Measurements from ENCODE around the gene SHISA3.

SHISA3 gene

DNA sequence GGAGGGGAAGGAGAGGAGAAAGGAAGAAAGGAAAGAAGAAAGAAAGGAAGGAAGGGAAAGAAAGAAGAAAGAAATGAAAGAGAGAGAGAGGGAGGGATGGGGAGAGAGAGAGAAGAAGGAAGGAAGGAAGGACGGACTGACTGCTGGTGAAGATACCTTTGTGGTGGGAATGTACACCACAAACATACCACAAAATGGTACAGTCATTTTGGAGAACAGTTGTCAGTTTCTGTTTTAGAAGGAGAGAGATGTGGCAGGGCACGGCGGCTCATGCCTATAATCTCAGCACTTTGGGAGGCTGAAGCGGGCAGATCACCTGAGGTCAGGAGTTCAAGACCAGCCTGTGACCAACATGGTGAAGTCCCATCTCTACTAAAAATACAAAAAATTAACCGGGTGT lies 40.0 kb upstream of the SHISA3 start:
- no peak for TF ChIP-seq BACH2 (CRISPR knock-in tag; IDR thresholded peaks at IDR 0.05; ENCODE audit: borderline replicate concordance)
- TF ChIP-seq CSDC2 (CRISPR knock-in tag; IDR thresholded peaks at IDR 0.05): no peak
- TF ChIP-seq OSR1 (CRISPR knock-in tag; IDR thresholded peaks at IDR 0.05): no peak
- no peak for TF ChIP-seq ZFP30 (CRISPR knock-in tag; IDR thresholded peaks at IDR 0.05)
- no peak for TF ChIP-seq ZFP3 (CRISPR knock-in tag; IDR thresholded peaks at IDR 0.05)
- TF ChIP-seq, protein P1, sequence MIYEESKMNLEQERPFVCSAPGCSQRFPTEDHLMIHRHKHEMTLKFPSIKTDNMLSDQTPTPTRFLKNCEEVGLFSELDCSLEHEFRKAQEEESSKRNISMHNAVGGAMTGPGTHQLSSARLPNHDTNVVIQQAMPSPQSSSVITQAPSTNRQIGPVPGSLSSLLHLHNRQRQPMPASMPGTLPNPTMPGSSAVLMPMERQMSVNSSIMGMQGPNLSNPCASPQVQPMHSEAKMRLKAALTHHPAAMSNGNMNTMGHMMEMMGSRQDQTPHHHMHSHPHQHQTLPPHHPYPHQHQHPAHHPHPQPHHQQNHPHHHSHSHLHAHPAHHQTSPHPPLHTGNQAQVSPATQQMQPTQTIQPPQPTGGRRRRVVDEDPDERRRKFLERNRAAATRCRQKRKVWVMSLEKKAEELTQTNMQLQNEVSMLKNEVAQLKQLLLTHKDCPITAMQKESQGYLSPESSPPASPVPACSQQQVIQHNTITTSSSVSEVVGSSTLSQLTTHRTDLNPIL (CRISPR knock-in tag; IDR thresholded peaks at IDR 0.05; ENCODE audit: low read depth): no peak
- no peak for TF ChIP-seq ISL1 (CRISPR knock-in tag; IDR thresholded peaks at IDR 0.05)
- TF ChIP-seq, protein P2, sequence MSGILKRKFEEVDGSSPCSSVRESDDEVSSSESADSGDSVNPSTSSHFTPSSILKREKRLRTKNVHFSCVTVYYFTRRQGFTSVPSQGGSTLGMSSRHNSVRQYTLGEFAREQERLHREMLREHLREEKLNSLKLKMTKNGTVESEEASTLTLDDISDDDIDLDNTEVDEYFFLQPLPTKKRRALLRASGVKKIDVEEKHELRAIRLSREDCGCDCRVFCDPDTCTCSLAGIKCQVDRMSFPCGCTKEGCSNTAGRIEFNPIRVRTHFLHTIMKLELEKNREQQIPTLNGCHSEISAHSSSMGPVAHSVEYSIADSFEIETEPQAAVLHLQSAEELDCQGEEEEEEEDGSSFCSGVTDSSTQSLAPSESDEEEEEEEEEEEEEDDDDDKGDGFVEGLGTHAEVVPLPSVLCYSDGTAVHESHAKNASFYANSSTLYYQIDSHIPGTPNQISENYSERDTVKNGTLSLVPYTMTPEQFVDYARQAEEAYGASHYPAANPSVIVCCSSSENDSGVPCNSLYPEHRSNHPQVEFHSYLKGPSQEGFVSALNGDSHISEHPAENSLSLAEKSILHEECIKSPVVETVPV (CRISPR knock-in tag; IDR thresholded peaks at IDR 0.05): no peak
- TF ChIP-seq, protein P3, sequence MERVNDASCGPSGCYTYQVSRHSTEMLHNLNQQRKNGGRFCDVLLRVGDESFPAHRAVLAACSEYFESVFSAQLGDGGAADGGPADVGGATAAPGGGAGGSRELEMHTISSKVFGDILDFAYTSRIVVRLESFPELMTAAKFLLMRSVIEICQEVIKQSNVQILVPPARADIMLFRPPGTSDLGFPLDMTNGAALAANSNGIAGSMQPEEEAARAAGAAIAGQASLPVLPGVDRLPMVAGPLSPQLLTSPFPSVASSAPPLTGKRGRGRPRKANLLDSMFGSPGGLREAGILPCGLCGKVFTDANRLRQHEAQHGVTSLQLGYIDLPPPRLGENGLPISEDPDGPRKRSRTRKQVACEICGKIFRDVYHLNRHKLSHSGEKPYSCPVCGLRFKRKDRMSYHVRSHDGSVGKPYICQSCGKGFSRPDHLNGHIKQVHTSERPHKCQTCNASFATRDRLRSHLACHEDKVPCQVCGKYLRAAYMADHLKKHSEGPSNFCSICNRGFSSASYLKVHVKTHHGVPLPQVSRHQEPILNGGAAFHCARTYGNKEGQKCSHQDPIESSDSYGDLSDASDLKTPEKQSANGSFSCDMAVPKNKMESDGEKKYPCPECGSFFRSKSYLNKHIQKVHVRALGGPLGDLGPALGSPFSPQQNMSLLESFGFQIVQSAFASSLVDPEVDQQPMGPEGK (CRISPR knock-in tag; IDR thresholded peaks at IDR 0.05; ENCODE audit: borderline replicate concordance): no peak
- no peak for TF ChIP-seq ARNTL (CRISPR knock-in tag; IDR thresholded peaks at IDR 0.05; ENCODE audit: borderline replicate concordance, low read depth)
- TF ChIP-seq TOX (CRISPR knock-in tag; IDR thresholded peaks at IDR 0.05; ENCODE audit: borderline replicate concordance): no peak
- TF ChIP-seq ZC3H10 (CRISPR knock-in tag; IDR thresholded peaks at IDR 0.05): no peak
- TF ChIP-seq, protein P4, sequence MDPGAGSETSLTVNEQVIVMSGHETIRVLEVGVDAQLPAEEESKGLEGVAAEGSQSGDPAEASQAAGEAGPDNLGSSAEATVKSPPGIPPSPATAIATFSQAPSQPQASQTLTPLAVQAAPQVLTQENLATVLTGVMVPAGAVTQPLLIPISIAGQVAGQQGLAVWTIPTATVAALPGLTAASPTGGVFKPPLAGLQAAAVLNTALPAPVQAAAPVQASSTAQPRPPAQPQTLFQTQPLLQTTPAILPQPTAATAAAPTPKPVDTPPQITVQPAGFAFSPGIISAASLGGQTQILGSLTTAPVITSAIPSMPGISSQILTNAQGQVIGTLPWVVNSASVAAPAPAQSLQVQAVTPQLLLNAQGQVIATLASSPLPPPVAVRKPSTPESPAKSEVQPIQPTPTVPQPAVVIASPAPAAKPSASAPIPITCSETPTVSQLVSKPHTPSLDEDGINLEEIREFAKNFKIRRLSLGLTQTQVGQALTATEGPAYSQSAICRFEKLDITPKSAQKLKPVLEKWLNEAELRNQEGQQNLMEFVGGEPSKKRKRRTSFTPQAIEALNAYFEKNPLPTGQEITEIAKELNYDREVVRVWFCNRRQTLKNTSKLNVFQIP (CRISPR knock-in tag; IDR thresholded peaks at IDR 0.05; ENCODE audit: borderline replicate concordance, low read depth): no peak
- no peak for TF ChIP-seq RARB (CRISPR knock-in tag; IDR thresholded peaks at IDR 0.05)
- TF ChIP-seq, protein P5, sequence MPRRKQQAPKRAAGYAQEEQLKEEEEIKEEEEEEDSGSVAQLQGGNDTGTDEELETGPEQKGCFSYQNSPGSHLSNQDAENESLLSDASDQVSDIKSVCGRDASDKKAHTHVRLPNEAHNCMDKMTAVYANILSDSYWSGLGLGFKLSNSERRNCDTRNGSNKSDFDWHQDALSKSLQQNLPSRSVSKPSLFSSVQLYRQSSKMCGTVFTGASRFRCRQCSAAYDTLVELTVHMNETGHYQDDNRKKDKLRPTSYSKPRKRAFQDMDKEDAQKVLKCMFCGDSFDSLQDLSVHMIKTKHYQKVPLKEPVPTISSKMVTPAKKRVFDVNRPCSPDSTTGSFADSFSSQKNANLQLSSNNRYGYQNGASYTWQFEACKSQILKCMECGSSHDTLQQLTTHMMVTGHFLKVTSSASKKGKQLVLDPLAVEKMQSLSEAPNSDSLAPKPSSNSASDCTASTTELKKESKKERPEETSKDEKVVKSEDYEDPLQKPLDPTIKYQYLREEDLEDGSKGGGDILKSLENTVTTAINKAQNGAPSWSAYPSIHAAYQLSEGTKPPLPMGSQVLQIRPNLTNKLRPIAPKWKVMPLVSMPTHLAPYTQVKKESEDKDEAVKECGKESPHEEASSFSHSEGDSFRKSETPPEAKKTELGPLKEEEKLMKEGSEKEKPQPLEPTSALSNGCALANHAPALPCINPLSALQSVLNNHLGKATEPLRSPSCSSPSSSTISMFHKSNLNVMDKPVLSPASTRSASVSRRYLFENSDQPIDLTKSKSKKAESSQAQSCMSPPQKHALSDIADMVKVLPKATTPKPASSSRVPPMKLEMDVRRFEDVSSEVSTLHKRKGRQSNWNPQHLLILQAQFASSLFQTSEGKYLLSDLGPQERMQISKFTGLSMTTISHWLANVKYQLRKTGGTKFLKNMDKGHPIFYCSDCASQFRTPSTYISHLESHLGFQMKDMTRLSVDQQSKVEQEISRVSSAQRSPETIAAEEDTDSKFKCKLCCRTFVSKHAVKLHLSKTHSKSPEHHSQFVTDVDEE (CRISPR knock-in tag; IDR thresholded peaks at IDR 0.05): no peak
- no peak for ATAC-seq

DNA sequence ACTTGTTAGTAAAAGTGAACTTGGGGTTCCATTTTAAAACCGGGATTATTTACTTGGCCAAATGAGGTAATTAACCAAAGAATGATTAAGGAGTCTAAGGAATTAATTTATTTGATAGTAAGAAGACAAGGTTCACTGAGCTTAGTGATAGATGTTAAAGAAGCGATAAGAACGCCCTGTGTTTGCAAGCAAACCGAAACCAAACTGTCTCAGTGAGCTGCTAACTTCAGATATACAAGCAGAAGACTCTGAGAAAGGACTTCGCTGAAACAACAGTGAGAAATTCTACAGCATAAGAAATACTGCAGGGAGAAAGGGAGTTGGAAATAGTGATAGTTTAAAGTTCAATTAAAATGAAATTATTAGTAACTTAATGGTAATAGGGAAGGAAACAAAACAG lies 37.6 kb upstream of the SHISA3 start:
- peak; percentile 65; the same call in 2 of the 3 replicates for ATAC-seq
- TF ChIP-seq ZNF565 (CRISPR knock-in tag; conservative IDR thresholded peaks at IDR 0.05; ENCODE audit: low read depth) (no peak), PPARA (CRISPR knock-in tag; IDR thresholded peaks at IDR 0.05; ENCODE audit: borderline replicate concordance) (no peak), ZFP3 (CRISPR knock-in tag; IDR thresholded peaks at IDR 0.05) (no peak), OSR1 (CRISPR knock-in tag; IDR thresholded peaks at IDR 0.05) (no peak), ZNF8 (CRISPR knock-in tag; IDR thresholded peaks at IDR 0.05) (no peak), TCF4 (CRISPR knock-in tag; IDR thresholded peaks at IDR 0.05; ENCODE audit: borderline replicate concordance) (no peak), BACH2 (CRISPR knock-in tag; IDR thresholded peaks at IDR 0.05; ENCODE audit: borderline replicate concordance) (no peak), ESRRG (CRISPR knock-in tag; IDR thresholded peaks at IDR 0.05) (no peak)
- TF ChIP-seq, protein P5 (CRISPR knock-in tag; IDR thresholded peaks at IDR 0.05): no peak
- TF ChIP-seq, protein P1 (CRISPR knock-in tag; IDR thresholded peaks at IDR 0.05; ENCODE audit: low read depth): no peak
- TF ChIP-seq, protein P3 (CRISPR knock-in tag; IDR thresholded peaks at IDR 0.05; ENCODE audit: borderline replicate concordance): no peak
- TF ChIP-seq, protein P2 (CRISPR knock-in tag; IDR thresholded peaks at IDR 0.05): no peak
